CD4-positive, alpha-beta memory T cell (primary cell): ENCODE data around the gene EFNA1. TPM values are rescaled to one million over a fixed set of nuclear protein-coding genes. Genes with fewer than 3 reads are reported as not detected.

Source experiments
- CTCF ChIA-PET: fragments of 350-600 bp; sonication (Branson Sonifier 250); formaldehyde crosslinking; loops from one replicate; lab custom pipeline; 2021; ENCODE audit warnings: inconsistent platforms; ENCODE audit not compliant: partially characterized antibody; lab: Charles Lee
- POLR2A ChIA-PET: fragments of 350-600 bp; sonication (Branson Sonifier 250); formaldehyde crosslinking; loops from one replicate; lab custom pipeline; 2021; ENCODE audit not compliant: partially characterized antibody; lab: Charles Lee
- DNase-seq, 5 donors: peaks; one replicate each; pipeline versions ENCODE4 v3.0.0 to v3.0.0-alpha.2; 2020 to 2022; ENCODE audit warnings: mixed read lengths in 1 of 5
- H3K27ac ChIP-seq: one replicate; pipeline ENCODE4 v1.7.0; 2013; ENCODE audit warnings: low read depth, low read length
- H3K27me3 ChIP-seq: 2 replicates; pipeline ENCODE4 v1.7.0; 2013; ENCODE audit warnings: mild to moderate bottlenecking, low read length, moderate library complexity; ENCODE audit not compliant: insufficient read depth
- H3K36me3 ChIP-seq: 2 replicates; pipeline ENCODE4 v1.7.0; 2013; ENCODE audit warnings: mild to moderate bottlenecking, low read length, moderate library complexity; ENCODE audit not compliant: insufficient read depth
- H3K4me1 ChIP-seq: 2 replicates; pipeline ENCODE4 v1.7.0; 2013; ENCODE audit warnings: mild to moderate bottlenecking, low read length, moderate library complexity; ENCODE audit not compliant: insufficient read depth
- H3K4me3 ChIP-seq, 2 donors: one replicate each; pipeline ENCODE4 v1.7.0; 2013; ENCODE audit warnings: low read length in 2 of 2, mild to moderate bottlenecking in 1 of 2
- H3K9me3 ChIP-seq, 2 donors: one replicate each; pipeline ENCODE4 v1.7.0; 2013; ENCODE audit warnings: low read length in 2 of 2, control low read depth in 1 of 2; ENCODE audit not compliant: control insufficient read depth in 1 of 2
- H3K27ac Mint-ChIP-seq, 7 donors: one replicate each; pipeline ENCODE4 v1.8.0; 2020 to 2021; ENCODE audit warnings: mixed read lengths in 7 of 7, mild to moderate bottlenecking in 6 of 7, inconsistent platforms in 3 of 7, moderate library complexity in 3 of 7
- H3K27me3 Mint-ChIP-seq, 2 donors: one replicate each; pipeline ENCODE4 v1.8.0; 2020 to 2021; ENCODE audit warnings: mixed read lengths in 2 of 2
- H3K36me3 Mint-ChIP-seq, 2 donors: one replicate each; pipeline ENCODE4 v1.8.0; 2020 to 2021; ENCODE audit warnings: mixed read lengths in 2 of 2, inconsistent platforms in 1 of 2, mild to moderate bottlenecking in 1 of 2
- H3K4me1 Mint-ChIP-seq, 4 donors: one replicate each; pipeline ENCODE4 v1.8.0; 2020 to 2021; ENCODE audit warnings: mixed read lengths in 4 of 4, mild to moderate bottlenecking in 1 of 4
- H3K4me3 Mint-ChIP-seq, 8 donors: one replicate each; pipeline ENCODE4 v1.8.0; 2020 to 2021; ENCODE audit warnings: mixed read lengths in 8 of 8, mild to moderate bottlenecking in 7 of 8, moderate library complexity in 6 of 8, inconsistent platforms in 3 of 8
- H3K9me3 Mint-ChIP-seq, 8 donors: one replicate each; pipeline ENCODE4 v1.8.0; 2020 to 2021; ENCODE audit warnings: mixed read lengths in 8 of 8, mild to moderate bottlenecking in 5 of 8, inconsistent platforms in 3 of 8, moderate library complexity in 1 of 8
- intact Hi-C: fragments of 100-400 bp; cut with micrococcal nuclease; formaldehyde crosslinking; loops from one replicate; pipeline ENCODE4 v1.15.1; 2023
- polyA plus RNA-seq, 2 donors: library from polyadenylated mRNA; unstranded; fragments of 300-500 nt; fragmentation: Illumina TruSeq; gene quantifications; one replicate each; pipeline ENCODE4 v1.2.3, GENCODE V29; 2021
- total RNA-seq, 2 experiments: library from RNA; stranded (reverse); gene quantifications; one replicate each; pipeline ENCODE4 v1.2.3, GENCODE V29; 2021

The EFNA1 gene
- total and polyA plus RNA-seq, 4 experiments from 2014 or later: 0.84 to 2.0 (median 1.6) TPM

DNA sequence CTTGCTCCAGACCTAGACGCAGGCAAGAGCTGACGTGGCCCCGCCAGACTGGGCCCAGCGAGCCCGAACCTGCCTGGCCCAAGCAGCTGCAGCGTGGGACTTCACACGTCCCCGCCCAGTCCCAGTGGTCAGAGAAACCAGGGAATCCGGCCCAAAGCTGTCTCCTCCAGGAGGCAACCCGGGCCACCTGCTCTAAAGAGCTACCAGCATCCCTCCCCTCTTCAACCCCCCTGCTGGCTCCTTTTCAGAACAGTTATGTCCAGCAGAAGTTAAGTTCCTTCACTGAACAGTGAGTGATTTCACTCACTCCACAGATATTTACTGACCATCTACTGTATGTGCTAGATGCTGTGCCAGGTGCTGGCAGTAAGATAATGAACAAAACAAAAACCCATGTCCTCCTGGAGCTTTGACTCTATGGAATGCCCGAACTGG is 2.1 kb upstream of the EFNA1 start:
- Mint-ChIP-seq H3K27me3 (peaks cover 9 to 15% of the 10 kb centered on the region in 2 donors), H3K27ac (no peak overlapping the region), H3K36me3 (no peaks in the 10 kb centered on the region), H3K4me1 (peaks cover 18 to 33% (median 25%) of the 10 kb centered on the region in 4 donors), H3K4me3 (peak overlapping the region in 4 of 8 donors; percentile 31 to 45 (median 42)), H3K9me3 (peaks cover 0 to 2% (median 0%) of the 10 kb centered on the region in 8 donors)
- Histone ChIP-seq H3K9me3 (no peaks in the 10 kb centered on the region), H3K27ac (no peak overlapping the region), H3K4me1 (peaks cover 32% of the 10 kb centered on the region), H3K4me3 (no peak overlapping the region), H3K27me3 (peaks cover 12% of the 10 kb centered on the region), H3K36me3 (no peaks in the 10 kb centered on the region)
- intact Hi-C loops: loop anchor here (5.0 kb wide), 1 partner anchor 33 kb away; no protein-coding TSS in a partner anchor
- DNase-seq: no peak
- ChIA-PET CTCF (interaction anchor here (1.0 kb wide), 1 partner anchor 9 kb away, joined by 3 read pairs; no protein-coding TSS in a partner anchor), POLR2A (interaction anchor here (1.2 kb wide), 1 partner anchor 9 kb away, joined by 3 read pairs; no protein-coding TSS in a partner anchor)

DNA sequence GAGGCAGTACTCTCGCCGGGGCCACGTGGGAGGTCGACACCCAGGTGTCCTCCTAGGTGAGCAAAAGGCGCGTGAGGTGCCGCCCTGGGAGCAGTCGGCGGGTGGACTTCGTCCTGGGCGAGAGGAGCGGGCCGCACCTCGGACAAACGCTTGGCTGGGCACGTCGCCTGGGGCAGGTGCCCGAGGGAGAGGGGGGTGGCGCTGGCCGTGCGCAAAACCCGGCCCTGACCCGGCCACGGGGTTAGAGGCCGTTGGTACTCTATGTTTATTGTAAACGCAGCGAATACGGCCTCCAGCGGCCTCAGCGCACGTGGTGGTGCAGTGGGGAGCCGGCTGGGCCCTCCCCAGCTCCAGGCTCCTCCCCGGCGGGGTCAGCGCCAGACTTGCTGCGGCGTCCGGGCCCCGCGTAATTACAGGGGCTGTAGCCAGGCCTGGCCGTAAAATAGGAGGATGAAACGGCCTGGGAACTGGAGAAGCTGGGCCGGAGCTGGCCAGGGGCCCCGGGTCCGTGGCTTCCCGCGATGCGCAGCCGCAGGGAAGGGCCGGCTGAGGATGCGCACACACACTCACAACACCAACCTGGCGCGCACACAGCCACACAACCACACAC is 1.6 kb upstream of the EFNA1 start:
- intact Hi-C loops: loop anchor here (2.0 to 5.0 kb wide), 2 partner anchors 15 to 34 kb away; partner anchors contain the start of gene DPM3
- Mint-ChIP-seq H3K9me3 (peaks cover 0 to 2% (median 0%) of the 10 kb centered on the region in 8 donors), H3K27me3 (peaks cover 9 to 15% of the 10 kb centered on the region in 2 donors), H3K4me1 (peaks cover 18 to 36% (median 27%) of the 10 kb centered on the region in 4 donors), H3K27ac (no peak overlapping the region), H3K4me3 (peak overlapping the region in 7 of 8 donors; percentile 39 to 92 (median 60)), H3K36me3 (no peaks in the 10 kb centered on the region)
- Histone ChIP-seq H3K27ac (no peak overlapping the region), H3K9me3 (no peaks in the 10 kb centered on the region), H3K4me1 (peaks cover 32% of the 10 kb centered on the region), H3K4me3 (no peak overlapping the region), H3K27me3 (peaks cover 12% of the 10 kb centered on the region), H3K36me3 (no peaks in the 10 kb centered on the region)
- CTCF ChIA-PET: interaction anchor here (1.0 kb wide), 1 partner anchor 9 kb away, joined by 3 read pairs; no protein-coding TSS in a partner anchor
- POLR2A ChIA-PET: interaction anchor here (1.2 kb wide), 1 partner anchor 8 kb away, joined by 3 read pairs; no protein-coding TSS in a partner anchor
- DNase-seq: no peak

- peak overlapping the region in 4 of 7 donors; percentile 15 to 78 (median 72) for H3K27ac Mint-ChIP-seq
- Histone ChIP-seq H3K27ac (no peak overlapping the region), H3K9me3 (no peaks in the 10 kb centered on the region), H3K4me1 (peaks cover 32% of the 10 kb centered on the region), H3K27me3 (peaks cover 12% of the 10 kb centered on the region), H3K4me3 (peak overlapping the region; percentile 52 to 58), H3K36me3 (no peaks in the 10 kb centered on the region)
- no peaks in the 10 kb centered on the region for H3K36me3 Mint-ChIP-seq
- peaks cover 9 to 15% of the 10 kb centered on the region in 2 donors for H3K27me3 Mint-ChIP-seq
- ChIA-PET CTCF (no interaction called here), POLR2A (no interaction called here)
- peaks cover 18 to 42% (median 27%) of the 10 kb centered on the region in 4 donors for H3K4me1 Mint-ChIP-seq
- H3K9me3 Mint-ChIP-seq: peaks cover 0 to 2% (median 0%) of the 10 kb centered on the region in 8 donors
- H3K4me3 Mint-ChIP-seq: peak overlapping the region; percentile 80 to 94 (median 89)
- DNase-seq: peak; percentile 33 to 63 (median 40)
- intact Hi-C loops: loop anchor here (2.0 to 5.0 kb wide), 2 partner anchors 14 to 34 kb away; partner anchors contain the start of gene DPM3
These were observed 1.0 kb upstream of the EFNA1 start for GRCh38 chr1:155126556-155127104.

DNA sequence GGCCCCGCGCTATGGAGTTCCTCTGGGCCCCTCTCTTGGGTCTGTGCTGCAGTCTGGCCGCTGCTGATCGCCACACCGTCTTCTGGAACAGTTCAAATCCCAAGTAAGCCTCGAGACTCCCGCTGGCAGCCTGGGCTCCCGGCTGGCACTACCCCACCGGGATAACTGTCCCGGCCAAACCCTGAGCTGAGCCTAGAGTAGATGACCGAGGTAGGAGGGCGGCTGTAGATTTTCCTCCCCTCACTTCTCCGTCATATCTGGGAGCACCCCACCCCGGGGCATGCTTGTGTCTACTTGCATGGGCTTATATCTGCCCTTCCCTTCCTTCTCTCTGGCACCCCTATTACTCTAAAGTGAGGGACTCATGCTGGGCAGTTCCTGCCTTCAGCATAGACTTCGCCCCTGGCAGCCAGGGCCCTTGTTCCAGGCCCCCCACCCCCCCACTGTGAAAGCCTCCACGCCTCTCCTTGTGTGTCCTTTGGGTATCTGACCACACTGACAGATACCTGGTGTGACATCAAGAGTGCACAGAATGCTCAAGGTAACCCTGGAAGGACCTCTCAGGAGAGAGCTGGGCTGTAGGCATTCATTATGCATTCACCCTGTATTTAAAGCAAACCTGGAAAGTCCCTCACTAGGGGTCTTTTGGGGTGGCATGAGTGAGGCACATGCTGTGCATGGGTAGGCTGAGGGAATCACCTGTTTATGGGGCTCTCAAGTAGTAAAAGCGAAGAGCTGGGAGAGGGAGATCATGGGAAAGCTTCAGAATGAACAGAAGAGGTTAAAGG is 485 bp downstream of the EFNA1 start:
- POLR2A ChIA-PET: interaction anchor here (0.5 to 1.4 kb wide), 4 partner anchors 12 to 116 kb away, joined by 3 read pairs; partner anchors contain the start of gene DPM3
- Histone ChIP-seq H3K9me3 (no peaks in the 10 kb centered on the region), H3K4me3 (peak overlapping the region; percentile 2 to 58), H3K27me3 (peaks cover 12% of the 10 kb centered on the region), H3K4me1 (peaks cover 32% of the 10 kb centered on the region), H3K27ac (no peak overlapping the region), H3K36me3 (no peaks in the 10 kb centered on the region)
- Mint-ChIP-seq H3K4me3 (peak overlapping the region; percentile 72 to 87 (median 80)), H3K27me3 (peaks cover 9 to 15% of the 10 kb centered on the region in 2 donors), H3K36me3 (no peaks in the 10 kb centered on the region), H3K4me1 (peaks cover 18 to 47% (median 27%) of the 10 kb centered on the region in 4 donors), H3K27ac (peak overlapping the region in 5 of 7 donors; percentile 14 to 72 (median 71)), H3K9me3 (peaks cover 0 to 2% (median 0%) of the 10 kb centered on the region in 8 donors)
- CTCF ChIA-PET: interaction anchor here (0.7 to 2.7 kb wide), 4 partner anchors 37 to 83 kb away, joined by 3 to 18 read pairs (median 3); partner anchors contain the start of gene KRTCAP2
- intact Hi-C loops: loop anchor here (2.0 to 5.0 kb wide), 2 partner anchors 13 to 36 kb away; partner anchors contain the start of gene DPM3
- DNase-seq: no peak

DNA sequence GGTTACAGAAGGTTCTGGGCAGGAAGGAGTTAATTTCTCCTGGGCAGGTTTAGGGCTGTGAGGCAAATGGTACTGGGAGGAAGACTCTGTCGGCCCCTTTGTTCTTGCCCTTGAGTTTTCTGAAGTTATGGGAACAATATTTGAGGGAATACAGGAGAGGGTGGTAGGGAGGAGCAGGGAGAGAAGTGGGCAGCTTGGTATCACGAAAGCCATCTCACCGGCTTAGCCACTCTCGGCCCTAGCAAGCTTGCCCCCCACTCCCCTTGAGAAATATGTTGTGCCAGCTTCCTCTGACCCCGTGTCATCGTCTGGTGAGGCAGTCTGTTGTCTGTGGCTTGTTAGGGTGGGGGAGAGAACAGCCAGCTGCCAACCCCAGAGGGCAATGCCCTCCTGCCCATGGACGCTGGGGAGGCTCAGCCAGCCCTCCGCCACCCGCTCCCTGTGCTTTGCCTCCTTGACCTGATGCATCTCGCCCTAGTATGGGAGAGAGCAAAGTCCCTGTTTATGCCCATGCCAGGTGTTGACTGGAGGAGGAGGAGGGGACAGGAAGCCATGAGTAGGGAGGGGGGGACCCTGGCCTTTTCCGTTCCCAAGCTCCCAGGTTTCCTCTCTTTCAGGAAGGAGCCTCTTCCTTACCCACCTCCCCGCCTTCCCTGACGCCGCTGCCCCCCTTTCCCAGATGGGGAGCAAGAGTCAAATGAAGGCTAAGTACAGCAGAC is 1.2 kb downstream of the EFNA1 start:
- Mint-ChIP-seq H3K27me3 (peaks cover 9 to 15% of the 10 kb centered on the region in 2 donors), H3K36me3 (no peaks in the 10 kb centered on the region), H3K4me1 (peaks cover 18 to 51% (median 27%) of the 10 kb centered on the region in 4 donors), H3K9me3 (peaks cover 0 to 2% (median 0%) of the 10 kb centered on the region in 8 donors), H3K27ac (peak overlapping the region; percentile 13 to 72 (median 47)), H3K4me3 (peak overlapping the region; percentile 72 to 87 (median 80))
- Histone ChIP-seq H3K4me1 (peaks cover 32% of the 10 kb centered on the region), H3K9me3 (no peaks in the 10 kb centered on the region), H3K27me3 (peaks cover 12% of the 10 kb centered on the region), H3K4me3 (no peak overlapping the region), H3K27ac (no peak overlapping the region), H3K36me3 (no peaks in the 10 kb centered on the region)
- no peak for DNase-seq
- intact Hi-C loops: loop anchor here (5.0 kb wide), 1 partner anchor 37 kb away; no protein-coding TSS in a partner anchor
- ChIA-PET POLR2A (interaction anchor here (0.6 to 1.4 kb wide), 3 partner anchors 11 to 115 kb away, joined by 3 read pairs; partner anchors contain the start of gene DPM3), CTCF (interaction anchor here (0.5 to 2.7 kb wide), 4 partner anchors 37 to 520 kb away, joined by 3 to 18 read pairs (median 4); partner anchors contain the start of gene KRTCAP2)
